Fibroblast of upper back skin (primary cell): ENCODE results near the gene APLP1.
"Not testable (repeated sequence)": the region's sequence is repeated elsewhere in the genome, so short reads cannot be mapped to it uniquely, and the experiment has no call there.

Experiments used
- DNase-seq: peaks from one replicate; pipeline ENCODE4 v3.0.0-alpha.2; 2013

Gene APLP1

DNA sequence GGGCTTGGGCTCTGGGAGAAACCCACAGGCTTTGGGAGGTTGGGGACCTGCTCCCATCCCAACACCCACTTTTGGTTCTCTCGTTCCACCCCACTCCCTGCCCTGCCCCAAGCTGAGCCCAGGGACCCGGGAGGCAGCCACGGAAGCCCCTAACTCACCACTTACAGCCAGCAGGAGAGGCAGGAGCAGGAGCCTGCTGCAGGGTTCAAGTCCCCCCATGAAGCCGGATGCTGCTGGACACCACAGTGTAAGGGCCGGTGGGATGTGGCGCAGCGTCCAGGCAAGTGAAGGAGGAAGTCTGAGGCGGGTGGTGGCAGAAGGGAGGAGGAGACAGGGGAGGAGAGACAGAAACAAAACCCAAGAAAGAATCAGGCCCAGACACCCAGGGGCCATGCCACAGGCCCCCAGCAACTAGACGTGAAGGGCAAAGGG is 39.7 kb downstream of the APLP1 start, which contains the start of gene TYROBP:
TSS of gene TYROBP (minus strand) at position 286 of the 432 bp plus-strand sequence. CDS start at position 219, 67 bp downstream.
- DNase-seq: no peak

DNA sequence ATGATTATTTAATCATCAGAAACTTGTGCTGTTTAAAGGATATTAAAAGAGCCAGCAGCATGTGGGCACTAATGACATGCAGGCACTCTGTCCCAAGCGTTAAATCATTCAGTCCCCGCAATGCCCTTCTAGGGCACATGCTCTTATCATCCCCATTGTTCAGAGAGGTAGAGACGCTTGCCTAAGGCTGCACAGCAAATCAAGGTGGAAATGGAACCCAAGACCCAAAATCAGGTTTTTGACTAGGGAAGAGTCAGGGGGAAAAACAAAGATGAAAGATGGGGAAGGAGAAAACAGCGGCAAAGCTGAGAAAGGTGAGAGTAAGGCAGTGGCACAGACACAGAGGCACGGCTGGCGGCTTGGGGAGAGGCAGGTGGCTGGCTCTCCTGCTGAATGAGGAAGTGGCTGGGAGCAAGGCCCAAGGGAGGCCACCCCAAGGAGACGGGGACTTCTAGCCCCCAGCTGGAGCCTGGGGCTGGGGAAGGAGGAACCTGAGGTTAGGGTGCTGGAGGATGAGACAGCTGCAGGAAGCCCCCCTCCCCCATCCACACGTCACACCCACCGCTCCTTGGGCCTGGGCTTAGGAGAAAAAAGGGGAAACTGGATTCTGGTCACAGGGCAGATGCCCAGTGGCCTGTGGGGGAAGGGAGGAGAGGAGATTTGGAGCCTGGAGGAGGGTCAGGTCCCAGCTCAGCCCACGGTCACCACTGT is 40.8 kb downstream of the APLP1 start:
- no peak for DNase-seq

DNA sequence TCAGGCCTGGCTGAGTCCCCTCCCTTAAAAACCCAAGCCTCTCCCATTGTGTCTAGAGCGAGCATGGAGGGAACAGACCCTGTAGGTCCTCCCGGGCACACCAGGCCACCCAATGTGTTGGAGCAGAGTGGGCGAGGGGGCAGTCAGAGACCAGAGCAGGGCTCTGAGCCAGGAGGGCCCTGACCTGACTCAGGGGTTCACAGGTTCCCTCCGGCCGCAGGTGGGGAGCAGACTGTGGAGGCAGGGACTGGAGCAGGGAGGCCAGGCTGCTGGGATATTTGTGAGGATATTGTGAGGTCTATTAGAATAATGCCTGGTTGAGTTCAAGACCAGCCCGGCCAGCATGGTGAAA is 41.3 kb downstream of the APLP1 start:
- no peak for DNase-seq

DNA sequence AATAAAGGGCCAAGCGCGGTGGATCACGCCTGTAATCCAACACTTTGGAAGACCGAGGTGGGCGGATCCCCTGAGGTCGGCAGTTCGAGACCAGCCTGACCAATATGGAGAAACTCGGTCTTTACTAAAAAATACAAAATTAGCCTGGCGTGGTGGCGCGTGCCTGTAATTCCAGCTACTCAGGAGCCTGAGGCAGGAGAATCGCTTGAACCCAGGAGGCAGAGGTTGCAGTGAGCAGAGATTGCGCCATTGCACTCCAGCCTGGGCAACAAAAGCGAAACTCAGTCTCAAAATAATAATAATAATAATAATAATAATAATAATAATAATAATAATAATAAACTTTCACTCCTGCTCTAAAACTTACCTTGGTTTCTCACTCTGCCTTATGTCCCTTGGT is 42.0 kb downstream of the APLP1 start:
- not testable (repeated sequence) for DNase-seq

DNA sequence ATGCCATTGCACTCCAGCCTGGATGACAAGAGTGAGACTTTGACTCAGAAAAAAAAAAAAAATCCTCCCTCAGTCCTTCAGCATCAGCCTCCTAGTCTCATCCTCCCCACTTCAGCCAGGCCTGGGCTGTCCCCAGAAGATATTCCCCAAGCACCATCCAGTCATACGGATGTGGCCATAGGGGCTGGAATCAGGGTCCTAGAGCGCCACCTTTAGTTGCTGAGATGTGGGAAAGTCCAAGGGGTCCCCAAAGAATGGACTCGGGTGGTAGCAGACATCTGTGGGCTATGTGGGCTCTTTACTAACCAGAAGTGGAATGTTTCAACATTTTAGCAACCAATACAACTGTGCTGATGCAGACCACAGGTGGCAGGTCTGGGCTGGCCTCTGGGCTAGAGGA is 42.8 kb downstream of the APLP1 start:
- DNase-seq: no peak

DNA sequence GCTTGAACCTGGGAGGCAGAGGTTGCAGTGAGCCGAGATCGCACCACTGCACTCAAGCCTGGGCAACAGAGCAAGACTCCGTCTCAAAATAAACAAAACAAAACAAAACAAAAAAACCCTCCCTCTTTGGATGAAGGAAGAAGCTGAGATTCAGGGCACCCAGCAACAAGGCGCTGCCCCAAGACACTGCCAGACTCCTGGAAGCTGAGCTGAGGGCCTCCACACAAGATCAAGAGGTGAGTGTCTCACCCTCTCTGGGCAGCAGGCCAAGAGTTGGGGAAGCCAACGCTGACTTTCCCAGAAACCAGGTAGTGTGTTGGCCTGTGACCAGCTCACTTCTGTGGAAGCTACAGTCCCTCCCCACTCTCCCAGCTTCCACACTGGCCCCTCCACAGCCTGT is 43.4 kb downstream of the APLP1 start:
- DNase-seq: no peak

DNA sequence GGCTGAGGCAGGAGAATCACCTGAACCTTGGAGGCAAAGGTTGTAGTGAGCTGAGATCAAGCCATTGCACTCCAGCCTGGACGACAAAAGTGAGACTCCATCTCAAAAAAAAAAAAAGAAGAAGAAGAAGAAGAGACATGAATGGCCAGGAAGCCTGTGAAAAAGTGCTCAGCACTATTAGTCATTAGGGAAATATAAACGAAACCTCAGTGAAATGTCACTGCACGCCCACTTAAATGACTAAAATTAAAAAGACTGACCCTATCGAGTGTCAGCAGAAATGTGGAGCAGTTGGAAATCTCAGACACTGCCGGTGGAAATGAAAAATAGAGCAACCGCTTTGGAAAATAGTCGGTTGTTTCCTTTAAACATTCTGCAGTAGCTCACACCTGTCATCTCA is 45.2 kb downstream of the APLP1 start:
- no peak for DNase-seq

DNA sequence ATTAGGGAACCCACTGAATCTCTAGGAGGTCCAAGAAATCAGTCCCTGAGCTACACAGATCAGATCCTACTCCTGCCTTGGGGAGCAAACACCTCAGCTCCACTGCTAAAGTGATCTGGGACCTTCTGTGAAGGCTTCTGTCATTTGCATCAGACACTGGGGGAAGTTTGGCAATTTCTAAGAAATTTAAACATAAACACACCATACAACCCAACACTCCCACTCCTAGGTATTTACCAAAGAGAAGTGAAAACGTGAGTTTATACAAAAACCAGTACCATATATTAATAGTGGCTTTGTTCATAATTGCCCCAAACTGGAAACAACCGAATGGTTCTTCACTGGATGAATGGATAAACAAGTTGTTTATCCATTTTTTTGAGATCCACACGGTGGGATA is 47.1 kb downstream of the APLP1 start:
- no peak for DNase-seq

DNA sequence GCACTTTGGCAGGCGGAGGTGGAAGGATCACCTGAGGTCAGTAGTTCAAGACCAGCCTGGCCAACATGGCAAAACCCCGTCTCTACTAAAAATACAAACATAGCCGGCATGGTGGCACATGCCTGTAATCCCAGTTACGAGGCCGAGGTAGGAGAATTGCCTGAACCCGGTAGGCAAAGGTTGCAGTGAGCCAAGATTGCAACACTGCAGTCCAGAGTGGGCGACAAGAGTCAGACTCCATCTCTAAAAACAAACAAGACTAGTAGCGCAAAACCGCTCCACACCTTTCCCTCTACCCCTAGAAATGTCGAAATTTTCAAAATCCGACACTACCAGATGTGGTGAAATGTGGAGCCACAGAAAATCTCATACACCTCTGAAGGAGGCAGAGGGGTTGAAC is 50.9 kb downstream of the APLP1 start:
- no peak for DNase-seq

DNA sequence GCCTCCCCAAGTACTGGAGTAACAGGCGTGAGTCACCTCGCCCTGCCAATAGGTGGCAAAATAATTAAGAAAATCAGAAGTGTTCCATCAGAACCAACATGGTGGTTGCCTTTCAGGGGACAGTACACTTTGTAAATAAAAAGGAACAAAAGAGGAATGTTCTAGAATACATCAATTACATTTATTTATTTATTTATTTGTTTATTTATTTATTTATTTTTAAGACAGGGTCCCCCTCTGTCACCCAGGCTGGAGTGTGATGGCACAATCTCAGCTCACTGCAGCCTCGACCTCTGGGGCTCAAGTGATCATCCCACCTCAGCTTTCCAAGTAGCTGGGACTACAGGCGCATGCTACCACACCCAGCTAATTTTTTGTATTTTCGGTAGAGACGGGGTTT is 52.6 kb downstream of the APLP1 start:
- no peak for DNase-seq

DNA sequence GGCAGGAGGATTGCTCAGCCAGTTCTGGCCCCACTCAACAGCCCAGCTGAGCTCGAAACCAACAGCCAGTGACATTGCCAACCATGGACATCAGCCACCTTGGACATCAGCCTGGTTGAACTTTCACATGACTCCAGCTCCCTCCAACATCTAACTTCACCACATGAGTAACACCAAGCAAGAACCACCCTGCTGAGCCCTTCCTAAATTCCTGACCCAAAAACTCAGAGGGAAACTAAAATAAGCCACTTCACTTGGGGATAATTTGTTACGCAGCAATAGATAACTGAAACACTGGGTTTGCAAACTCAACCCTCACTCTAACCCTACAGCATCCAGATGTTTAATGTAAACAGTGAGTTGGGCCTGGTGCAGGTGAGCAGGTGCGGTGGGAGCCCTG is 57.1 kb downstream of the APLP1 start:
- DNase-seq: no peak

DNA sequence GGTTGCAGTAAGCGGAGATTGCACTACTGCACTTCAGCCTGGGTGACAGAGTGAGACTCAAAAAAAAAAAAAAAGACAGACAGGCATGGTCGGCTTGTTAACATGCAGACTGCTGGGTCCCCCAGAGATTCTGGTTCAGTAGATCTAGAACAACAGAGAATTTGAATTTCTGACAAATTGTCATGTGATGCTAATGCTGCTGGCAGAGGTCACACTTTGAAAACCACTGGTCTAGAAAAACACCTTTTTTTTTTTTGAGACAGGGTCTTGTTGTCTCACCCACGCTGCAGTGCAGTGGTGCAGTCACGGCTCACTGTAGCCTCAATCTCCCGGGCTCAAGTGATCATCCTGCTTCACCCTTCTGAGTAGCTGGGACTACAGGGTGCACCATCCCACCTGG is 60.1 kb downstream of the APLP1 start:
- DNase-seq: no peak
